ENCODE measurements around the gene ADNP.

ADNP gene

DNA sequence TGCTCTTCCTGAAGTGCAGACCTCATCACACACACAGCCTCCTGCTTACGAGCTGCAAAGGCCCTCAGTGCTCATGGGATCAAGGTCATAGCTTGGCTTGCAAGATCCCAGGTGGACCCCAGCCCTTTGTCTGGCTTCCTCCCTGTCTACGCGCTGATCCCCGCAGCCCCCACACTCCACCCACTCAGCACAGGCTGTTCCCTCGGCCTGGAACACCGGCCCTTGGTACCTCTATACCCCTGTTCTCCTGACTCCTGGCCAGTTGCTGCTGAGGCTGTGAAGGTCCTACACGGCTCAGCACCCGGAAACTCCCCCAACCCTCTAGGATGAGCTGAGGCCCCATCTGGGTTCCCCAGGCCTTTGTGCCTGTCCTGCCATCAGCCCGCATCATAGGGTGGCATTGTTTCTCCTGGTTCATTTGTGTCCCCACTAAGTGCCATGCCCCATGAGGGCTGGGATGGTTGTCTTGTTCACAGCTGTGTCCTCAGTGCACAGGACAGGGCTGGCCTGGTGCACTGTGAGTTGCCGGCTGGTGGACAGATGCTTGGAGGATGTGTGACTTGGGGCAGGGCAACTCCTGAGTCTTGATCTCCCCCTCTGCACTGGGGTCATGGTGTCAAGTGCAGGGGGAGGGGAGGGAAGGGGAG is 57.0 kb downstream of the ADNP start:
- DNase-seq (ENCODE audit: low read depth in 4 of 4, low spot score in 1 of 4): no peak

DNA sequence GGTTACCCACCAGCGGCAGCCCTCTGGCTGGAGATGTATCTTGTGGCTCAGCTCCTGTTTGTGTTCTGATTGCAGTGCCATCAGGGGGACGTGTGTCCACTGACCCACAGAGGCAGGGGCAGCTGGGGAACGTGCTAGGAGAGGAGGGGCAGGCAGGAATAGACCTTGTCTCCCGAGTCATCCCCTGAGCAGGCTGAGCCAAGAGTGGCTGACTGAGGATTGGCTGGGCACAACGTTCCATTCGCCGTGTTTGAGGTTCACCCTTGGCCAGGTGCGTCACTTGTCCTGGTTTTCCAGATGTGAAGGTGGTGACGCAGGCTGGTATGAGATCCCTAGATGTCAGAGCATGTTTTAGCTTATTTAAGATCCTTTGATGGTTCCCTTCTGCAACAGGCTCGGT is 57.7 kb downstream of the ADNP start:
- no peak for DNase-seq (ENCODE audit: low read depth in 4 of 4, low spot score in 1 of 4)

DNA sequence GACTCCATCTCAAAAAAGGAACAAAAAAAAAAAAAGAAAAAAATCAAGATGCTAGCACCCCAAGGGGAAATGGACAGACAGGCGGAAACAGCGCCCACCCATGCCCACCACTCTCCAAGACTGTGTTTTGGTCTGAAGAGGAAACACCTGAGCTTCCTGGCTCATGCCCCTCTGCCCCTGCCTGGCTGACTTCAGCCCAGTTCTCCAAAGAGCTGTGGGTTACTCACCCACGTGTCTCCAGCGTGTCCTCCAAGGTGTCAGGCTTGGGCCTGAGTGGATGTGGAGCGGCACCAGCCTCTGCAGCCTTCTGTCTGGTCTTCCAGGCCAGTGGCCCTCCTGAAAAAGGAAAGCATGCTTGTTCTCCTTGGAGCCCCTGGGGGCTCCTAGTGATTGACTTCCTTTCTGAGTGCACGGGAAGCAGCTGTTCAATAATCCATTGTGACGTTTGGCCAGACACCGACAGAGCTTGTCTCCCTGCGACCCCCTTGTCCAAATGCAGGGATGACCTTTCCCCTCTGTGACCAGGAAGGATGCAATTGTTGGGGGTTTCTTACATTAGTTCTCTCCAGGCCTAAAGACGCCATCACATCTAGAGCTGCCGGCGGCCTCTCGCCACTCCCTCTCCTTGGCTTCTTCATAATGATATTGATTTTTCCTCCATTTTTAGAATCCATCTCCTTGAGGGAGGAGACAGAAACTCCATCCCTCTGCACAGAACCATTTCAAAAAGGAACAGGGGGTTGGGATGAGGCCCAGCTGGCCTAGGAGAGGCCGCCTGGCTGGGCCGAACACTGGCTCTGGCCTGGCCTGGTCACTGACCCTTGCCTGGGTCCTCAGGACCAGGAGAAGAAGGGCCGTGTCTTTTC is 58.4 kb downstream of the ADNP start:
- no peak for DNase-seq (ENCODE audit: low read depth in 4 of 4, low spot score in 1 of 4)

DNA sequence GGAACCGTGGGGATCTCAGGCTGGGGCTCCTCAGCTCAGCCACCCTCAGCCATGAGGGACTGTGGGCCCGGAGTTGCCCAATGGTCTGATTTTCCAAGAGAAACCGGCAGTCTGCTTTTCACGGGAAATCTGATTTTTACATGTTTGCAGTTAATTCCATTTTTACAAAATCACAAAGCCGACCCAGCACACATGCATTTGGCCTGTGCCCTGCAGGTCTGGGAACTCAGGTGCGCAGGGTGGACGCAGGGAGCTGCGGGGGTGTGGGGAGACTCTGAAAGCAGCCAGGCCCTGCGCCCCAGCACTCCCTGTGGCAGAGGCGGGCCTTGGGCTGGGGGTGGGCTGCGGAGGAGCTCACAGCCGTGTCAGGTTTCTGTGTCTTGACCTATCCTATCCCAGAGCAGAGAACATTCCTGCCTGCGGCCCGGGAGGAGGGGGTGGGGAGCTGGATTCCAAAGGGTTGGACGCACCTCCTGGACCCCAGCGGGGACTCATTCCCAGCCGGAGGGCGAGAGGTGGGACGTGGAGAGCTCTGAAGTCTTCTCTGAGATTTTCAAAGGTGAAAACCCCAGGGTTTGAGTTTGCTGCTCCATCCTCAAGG is 60.6 kb downstream of the ADNP start:
- no peak for DNase-seq (ENCODE audit: low read depth in 4 of 4, low spot score in 1 of 4)

DNA sequence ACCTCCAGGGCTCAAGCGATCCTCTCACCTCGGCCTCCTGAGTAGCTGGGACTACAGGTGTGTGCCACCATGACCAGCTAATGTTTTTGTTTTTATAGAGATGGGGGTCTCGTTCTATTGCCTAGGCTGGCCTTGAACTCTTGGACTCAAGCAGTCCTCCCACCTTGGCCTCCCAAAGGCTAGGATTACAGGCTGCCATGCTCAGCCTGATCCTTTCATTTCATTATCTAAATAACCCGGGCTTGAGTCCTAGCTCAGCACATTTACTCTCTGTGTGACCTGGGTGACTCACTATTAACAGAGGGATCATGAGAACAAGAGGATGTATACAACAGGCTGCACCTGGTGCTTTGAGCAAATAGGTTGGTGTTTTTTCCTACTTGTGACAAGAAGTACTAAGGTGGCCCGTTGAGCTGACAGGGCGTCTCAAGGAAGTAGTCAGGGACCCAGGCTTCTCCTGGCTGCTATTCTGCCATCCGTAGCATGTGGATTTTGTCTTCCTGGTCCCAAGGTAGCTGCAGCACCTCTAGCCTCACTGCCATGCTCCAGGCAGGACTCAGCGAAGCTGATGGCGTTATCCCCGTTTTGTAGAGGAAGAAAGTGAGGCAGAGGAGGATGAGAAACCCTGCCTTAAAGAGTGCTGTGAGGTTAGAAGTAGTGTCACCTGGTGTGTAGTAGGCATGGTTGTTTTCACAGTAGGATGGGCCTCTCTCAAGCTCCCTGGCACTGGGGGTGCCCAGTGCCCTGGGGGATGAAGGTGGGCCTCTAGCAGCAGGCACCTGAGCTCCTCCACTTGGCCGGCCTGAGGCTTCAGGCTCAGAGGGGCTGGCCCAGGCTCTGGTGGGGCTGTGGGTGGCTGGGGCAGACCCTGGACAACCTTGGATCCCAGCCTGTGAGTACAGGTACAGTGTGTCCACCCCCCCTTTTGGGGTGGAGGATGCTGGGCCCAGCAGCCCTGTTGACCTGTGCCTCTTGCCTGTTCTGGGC is 62.4 kb downstream of the ADNP start:
- no peak for DNase-seq (ENCODE audit: low read depth in 4 of 4, low spot score in 1 of 4)

DNA sequence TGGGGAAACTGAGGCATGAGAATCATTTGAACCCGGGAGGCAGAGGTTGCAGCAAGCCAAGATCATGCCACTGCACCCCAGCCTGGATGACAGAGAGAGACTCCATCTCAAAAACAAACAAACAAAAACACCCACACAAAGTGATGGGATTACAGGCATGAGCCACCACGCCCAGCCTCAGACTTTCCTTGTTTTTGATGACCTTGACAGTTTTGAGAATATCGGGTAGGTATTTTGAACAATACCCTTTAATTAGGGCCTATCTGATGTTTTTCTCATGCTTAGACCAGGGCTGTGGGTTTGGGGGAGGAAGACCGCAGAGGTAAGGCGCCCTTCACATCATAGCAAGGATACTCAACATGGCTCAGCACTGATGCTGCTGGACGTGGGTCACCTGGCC is 63.4 kb downstream of the ADNP start:
- DNase-seq (ENCODE audit: low read depth in 4 of 4, low spot score in 1 of 4): no peak

DNA sequence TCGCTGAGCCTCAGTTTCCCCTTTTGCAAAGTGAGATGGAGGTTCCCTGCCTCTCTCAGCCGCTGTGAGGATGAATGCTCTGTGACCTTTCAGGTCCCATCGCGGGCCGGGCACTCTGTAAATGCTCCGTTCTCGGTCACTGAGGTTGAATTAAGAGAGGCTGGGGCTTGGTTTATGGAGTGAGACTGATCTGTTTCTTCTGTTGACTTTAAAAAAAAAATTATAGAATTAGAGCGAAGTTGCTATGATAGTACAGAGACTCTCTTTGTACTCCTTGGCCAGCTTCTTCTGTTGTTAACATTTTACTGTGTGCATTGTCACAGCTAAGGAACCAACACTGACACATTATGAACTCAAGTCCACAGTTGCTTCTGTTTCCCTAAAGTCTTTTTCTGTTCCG is 64.4 kb downstream of the ADNP start:
- no peak for DNase-seq (ENCODE audit: low read depth in 4 of 4, low spot score in 1 of 4)

DNA sequence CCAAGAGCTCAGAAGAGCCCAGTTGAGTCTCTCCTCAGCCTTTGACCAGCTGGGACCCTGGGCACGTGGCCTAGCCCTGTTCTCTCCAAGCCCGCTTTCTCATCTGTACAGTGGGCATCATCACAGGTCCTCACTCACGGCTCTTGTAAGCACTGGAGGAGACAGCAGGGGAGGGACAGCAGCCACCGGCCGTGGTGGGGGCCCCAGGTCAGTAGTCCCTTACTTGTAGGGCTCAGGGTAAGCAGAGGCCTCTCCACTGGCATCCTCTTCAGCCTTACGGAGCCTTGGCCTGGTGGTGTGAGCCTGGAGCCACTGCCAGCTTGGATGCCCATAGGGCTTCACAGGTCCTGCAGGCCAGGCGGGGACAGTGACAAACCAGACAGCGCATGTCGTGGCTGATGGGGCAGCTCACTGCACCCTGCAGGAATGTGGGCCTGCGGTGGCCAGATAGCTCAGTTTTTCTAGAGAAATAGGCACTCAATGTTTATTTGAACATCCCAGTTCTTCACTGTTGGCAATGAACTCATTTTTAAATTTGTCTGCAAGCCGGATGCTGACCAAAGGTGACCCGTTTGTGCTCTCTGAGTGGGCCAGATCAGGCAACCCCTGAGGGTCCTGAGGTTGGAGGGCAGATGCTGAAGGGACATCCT is 65.1 kb downstream of the ADNP start:
- DNase-seq (ENCODE audit: low read depth in 4 of 4, low spot score in 1 of 4): no peak

DNA sequence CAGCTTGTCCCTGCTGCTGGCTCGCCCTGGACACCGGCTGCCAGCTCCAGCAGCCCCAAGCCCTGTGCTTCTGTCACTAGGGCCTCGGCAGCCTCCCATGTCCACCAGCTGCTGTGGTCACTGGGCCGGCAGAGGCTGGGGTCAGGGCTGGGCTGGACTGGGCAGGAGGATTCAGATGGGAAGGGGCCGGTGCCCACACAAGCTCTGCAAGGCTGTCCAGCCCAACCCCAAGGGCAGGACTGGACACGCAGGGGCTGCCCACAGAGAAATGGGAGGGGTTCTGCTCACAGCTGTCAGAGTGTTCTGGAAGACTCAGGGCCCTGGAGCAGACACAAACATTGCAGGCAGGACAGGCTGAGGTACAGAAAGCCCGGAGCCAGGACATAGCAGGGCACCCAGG is 65.6 kb downstream of the ADNP start:
- no peak for DNase-seq (ENCODE audit: low read depth in 4 of 4, low spot score in 1 of 4)

DNA sequence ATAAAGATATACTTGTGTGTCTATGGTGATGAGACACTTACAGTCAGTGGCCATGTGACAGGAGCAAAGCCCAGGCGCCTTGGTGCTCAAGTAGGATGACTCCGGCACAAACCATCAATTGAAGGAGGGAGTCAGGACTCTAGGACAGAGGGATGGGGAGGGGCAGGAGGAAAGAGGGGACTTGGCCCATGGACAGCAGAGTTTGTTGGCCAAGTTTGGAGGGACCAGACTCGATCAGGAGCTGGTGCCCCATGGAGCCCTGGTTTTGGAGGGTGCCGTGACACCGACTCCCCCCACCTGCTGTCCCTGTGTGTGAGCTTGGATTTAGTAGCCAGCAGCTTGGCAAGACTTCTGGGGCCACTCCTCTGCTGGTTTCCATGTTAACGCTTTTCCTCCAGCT is 66.1 kb downstream of the ADNP start:
- DNase-seq (ENCODE audit: low read depth in 4 of 4, low spot score in 1 of 4): no peak

DNA sequence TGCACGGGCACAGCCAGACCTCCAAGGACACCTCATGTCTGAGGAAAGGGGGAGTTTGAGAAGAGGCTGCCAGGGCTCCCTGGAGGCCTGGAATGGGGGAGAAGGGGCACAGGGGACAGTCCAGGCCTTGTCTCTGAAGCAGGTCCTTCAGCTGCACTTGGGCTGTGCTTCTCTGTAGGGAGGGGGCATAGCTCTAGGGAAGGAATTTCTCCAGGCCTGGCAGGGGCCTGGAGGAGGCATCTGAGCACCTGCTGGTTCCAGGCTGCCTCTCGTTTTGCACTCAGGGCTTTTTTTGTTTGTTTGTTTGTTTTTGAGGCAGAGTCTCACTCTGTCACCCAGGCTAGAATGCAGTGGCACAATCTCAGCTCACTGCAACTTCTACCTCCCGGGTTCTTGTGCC is 68.7 kb downstream of the ADNP start:
- DNase-seq (ENCODE audit: low read depth in 4 of 4, low spot score in 1 of 4): no peak

DNA sequence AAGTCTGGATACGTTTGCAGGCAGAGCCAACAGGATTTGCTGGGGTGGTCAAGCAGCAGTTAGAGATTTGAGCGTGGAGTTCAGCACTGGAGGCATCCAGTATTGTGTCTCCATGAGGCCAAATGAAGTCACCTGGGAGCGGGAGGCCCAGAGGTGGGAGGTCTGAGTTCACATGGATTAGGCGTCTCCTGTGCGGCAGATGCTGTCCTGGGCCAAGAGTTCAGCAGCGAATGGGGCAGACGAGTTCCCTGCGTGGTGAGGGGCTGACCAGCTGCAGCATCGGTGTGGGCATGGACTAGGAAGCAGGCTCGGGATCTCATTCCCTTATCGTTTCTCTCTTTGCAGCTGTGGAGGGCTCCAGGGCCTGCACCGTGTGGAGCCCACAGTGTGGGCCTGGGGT is 70.2 kb downstream of the ADNP start:
- DNase-seq (ENCODE audit: low read depth in 4 of 4, low spot score in 1 of 4): no peak

DNA sequence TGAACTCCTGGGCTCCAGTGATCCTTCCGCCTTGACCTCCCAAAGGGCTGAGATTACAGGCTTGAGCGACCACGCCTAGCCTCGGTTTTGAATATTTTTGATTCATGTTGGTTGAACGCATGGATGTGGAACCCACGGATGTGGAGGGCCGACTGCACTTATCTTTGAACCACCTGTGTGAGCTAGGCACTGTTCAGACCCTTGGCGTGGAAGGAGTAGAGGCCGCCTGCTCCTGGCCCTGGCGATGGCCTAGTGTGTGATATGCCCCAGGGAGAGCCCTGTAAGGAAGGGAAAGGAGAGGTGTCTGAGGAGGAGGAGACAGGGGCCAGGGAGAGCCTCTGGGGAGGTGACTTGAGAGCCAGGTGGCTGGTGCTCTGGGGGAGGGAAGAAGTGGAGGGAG is 72.1 kb downstream of the ADNP start:
- DNase-seq (ENCODE audit: low read depth in 4 of 4, low spot score in 1 of 4): no peak

DNA sequence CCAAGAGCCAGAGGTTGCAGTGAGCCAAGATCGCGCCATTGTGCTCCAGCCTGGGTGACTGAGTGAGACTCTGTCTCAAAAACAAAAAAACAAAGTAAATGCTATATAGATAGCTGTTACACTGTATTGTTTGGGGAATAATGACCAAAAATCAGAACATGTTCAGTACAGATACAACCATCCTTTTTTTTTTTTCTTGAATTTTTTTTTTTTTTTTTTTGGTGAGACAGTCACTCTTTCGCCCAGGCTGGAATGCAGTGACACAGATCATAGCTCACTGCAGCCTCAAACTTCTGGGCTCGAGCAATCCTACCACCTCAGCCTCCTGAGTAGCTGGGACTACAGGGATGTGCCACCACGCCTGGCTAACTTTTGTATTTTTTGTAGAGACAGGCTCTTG is 72.7 kb downstream of the ADNP start:
- no peak for DNase-seq (ENCODE audit: low read depth in 4 of 4, low spot score in 1 of 4)

DNA sequence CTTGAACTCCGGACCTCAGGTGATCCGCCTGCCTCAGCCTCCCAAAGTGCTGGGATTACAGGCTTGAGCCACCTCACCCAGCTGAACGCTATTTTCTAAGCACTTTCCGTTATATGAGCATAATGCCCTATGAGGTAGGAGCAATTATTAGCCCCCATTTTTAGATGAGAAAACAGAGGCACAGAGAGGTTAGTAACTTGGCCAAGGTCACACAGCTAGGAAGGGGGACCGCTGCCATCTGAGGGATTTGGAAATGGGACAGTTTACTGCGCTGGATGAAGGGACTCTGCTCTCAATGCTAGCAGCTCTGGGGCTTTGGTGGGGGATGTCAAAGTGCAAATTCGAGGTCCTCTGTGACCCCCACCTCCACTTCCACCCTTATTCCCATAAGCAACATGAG is 73.9 kb downstream of the ADNP start:
- DNase-seq (ENCODE audit: low read depth in 4 of 4, low spot score in 1 of 4): no peak

DNA sequence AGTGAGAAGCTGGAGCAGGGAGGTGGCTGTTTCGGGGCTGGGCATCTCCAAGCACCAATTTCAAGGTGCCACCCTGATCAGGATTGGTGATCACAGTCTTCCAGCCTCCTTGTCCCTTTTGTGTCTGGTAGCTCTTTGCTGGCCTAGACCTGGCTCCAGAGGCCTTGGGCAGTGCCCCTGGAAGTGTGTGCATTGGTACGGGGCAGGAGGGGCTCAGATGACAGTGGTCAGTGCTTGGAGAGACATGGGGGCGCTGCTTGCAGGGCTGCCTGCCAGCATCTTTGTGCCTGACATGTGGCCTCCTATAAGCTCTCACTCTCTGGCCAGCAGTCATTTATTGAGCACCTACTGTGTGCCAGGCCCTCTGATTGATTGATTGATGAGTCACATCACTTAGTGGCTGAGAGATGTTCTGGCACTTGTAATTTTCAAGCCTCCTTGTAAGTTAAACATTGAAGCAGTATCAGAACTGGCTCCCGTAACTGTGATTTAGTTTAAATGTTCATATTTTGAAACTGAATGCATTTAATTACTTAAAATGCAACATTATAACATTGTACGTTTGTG is 74.7 kb downstream of the ADNP start:
- no peak for DNase-seq (ENCODE audit: low read depth in 4 of 4, low spot score in 1 of 4)

DNA sequence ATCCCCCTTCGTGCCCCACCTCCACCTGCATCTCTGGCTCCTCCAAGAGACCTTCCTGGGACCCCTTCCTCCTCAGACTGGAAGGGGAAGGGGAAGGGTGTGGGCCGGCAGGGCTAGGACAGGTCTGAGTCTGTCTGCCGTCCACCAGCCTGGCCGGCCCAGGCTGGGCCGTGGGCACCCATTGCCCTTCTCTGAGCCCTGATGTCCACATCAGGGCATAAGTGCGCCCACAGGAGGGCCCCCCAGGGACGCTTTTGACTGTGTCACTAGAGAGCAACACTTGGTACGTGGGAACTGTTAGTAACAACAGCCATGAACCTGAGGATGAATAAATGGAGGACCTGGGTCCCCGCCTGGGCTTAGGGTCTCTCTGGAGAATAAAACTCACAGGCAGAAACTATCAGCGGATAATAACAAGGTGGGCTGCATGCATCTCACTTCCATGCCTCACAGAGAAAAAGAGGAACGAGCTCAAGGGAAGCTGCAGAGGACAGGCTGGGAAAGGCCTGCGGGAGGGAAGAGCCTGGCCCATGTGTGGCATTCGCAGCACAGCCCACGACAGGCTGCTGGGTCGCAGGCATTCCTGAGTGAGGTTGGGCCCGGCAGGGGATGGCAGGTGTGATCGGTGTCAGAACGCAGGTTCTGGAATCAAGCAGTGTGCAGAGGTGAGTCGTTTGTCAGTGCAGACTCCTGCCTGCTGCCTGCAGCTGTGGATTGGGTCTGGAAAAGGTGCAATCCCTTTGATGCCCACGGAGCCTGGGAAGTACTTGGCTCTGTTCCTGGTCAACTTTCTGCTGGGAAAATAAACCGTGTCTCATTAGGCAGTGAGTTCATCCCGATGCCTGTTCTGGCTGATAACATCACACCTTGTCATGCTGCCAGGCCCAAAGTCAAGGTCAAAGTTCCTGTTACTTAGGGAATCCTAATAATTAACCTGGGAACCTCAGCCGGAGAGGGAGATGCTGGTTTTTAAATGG is 75.5 kb downstream of the ADNP start:
- no peak for DNase-seq (ENCODE audit: low read depth in 4 of 4, low spot score in 1 of 4)

DNA sequence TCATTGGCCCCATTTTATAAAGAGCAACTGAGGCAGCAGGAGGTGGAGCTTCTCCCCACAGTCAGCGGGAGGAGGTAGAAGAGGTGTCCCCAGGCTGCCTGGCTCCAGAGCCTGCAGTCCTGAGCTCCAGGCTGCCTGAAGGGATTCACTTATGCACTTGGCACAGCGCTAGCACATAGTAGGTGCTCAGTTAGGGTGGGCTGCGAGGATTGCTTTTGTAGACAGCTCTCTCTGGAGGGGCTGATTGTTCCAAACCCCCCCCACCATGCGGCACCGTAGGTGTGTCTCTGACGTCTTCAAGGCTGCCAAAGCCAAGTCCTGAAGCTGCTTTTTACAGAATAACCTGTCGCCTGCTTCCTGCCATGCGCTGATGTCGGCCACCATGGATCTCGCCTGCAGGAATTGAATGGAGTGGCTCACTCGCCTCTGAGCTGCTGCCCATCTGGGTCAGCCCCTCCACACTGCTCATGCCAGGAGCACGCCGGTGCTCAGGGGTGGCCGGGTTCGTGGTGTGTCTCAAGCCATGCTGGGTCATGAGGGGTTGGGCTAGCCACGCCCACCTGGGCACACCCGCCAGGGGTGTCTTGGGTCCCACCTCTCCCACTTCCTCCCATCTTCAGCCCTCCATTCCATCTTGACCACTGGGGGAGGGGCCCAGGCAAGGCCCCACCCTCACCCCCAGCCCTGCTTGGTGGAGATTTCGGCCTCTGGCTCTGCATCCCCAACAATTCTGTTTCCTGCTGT is 76.6 kb downstream of the ADNP start:
- DNase-seq (ENCODE audit: low read depth in 4 of 4, low spot score in 1 of 4): no peak

DNA sequence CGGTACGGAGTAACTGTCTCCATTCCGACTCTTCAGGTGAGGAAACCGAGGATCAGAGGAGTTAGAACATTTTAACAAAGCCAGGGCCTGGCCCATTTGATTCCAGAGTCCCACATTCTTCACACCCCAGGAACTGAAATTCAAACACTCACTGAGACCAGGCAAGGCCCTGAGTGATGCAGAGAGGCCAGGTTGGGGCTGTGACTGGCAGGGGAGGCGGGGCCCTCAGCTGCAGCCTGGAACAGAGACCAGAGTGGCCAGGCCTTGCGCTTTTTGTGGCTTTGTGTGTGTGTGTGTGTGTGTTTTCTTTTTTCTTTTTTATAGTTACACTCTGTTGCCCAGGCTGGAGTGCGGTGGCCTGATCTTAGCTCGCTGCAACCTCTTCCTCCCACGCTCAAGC is 79.2 kb downstream of the ADNP start:
- DNase-seq (ENCODE audit: low read depth in 4 of 4, low spot score in 1 of 4): no peak

Measured in stimulated activated CD4-positive, alpha-beta T cell treated with anti-CD3 and anti-CD28 coated beads, Interleukin-1b, Interleukin-23, amount 100 ng/mL, for 24 hours (primary cell).